OCI-LY7 (cell line): ENCODE data around the gene MAP4K1. TPM values are rescaled to one million over a fixed set of nuclear protein-coding genes. Genes with fewer than 3 reads are reported as not detected.
"Not testable (repeated sequence)": the region's sequence is repeated elsewhere in the genome, so short reads cannot be mapped to it uniquely, and the experiment has no call there.

Source experiments
- BruUV-seq: library from RNA; stranded (reverse); fragments of 400-500 nt; replicated peaks from 2 replicates; lab custom pipeline; 2021; lab: Mats Ljungman, UMichigan
- CTCF ChIA-PET: fragments of 300-600 bp; sonication (Branson Sonifier 250); formaldehyde crosslinking; loops from one replicate; lab custom pipeline; 2022; ENCODE audit warnings: antibody characterized with exemption; ENCODE audit not compliant: unreplicated experiment; lab: Charles Lee
- POLR2A ChIA-PET: fragments of 300-600 bp; sonication (Branson Sonifier 250); formaldehyde crosslinking; loops from one replicate; lab custom pipeline; 2022; ENCODE audit warnings: antibody characterized with exemption; lab: Charles Lee
- DNase-seq: peaks from one replicate; pipeline ENCODE4 v3.0.0-alpha.2; 2015; ENCODE audit warnings: low spot score
- H2AFZ ChIP-seq: fragments of 200-600 bp; sonication (generic), shearing (Covaris generic); 2 replicates; pipeline ENCODE4 v1.6.1; 2014; ENCODE audit warnings: mild to moderate bottlenecking, antibody characterized with exemption, low read length, moderate library complexity
- H3K27ac ChIP-seq: fragments of 200-600 bp; sonication (generic); 2 replicates; pipeline ENCODE4 v1.5.1; 2014; ENCODE audit warnings: mixed run types, low read depth, mild to moderate bottlenecking, moderate library complexity, low read length, inconsistent platforms; ENCODE audit not compliant: poor library complexity, severe bottlenecking
- H3K36me3 ChIP-seq: fragments of 200-600 bp; sonication (generic); 2 replicates; pipeline ENCODE4 v1.6.1; 2014; ENCODE audit warnings: mild to moderate bottlenecking, antibody characterized with exemption, low read length, moderate library complexity, mixed read lengths; ENCODE audit not compliant: insufficient read depth
- H3K4me1 ChIP-seq: fragments of 200-600 bp; sonication (generic); 2 replicates; pipeline ENCODE4 v1.5.1; 2014; ENCODE audit warnings: mild to moderate bottlenecking, low read length; ENCODE audit not compliant: insufficient read depth, poor library complexity, severe bottlenecking
- H3K4me2 ChIP-seq: fragments of 200-600 bp; sonication (generic); 2 replicates; pipeline ENCODE4 v1.6.1; 2014; ENCODE audit warnings: mild to moderate bottlenecking, low read length
- H3K4me3 ChIP-seq: fragments of 200-600 bp; sonication (generic); 2 replicates; pipeline ENCODE4 v1.5.1; 2014; ENCODE audit warnings: mild to moderate bottlenecking, low read depth, low read length; ENCODE audit not compliant: poor library complexity, severe bottlenecking
- H3K79me2 ChIP-seq: fragments of 200-600 bp; sonication (generic); 2 replicates; pipeline ENCODE4 v1.6.1; 2016; ENCODE audit warnings: low read depth, mild to moderate bottlenecking, low read length, moderate library complexity, mixed read lengths; ENCODE audit not compliant: insufficient read depth
- H3K9me2 ChIP-seq: fragments of 200-600 bp; sonication (generic); 2 replicates; pipeline ENCODE4 v1.6.1; 2016; ENCODE audit warnings: mild to moderate bottlenecking, low read length, mixed read lengths; ENCODE audit not compliant: insufficient read depth
- H3K9me3 ChIP-seq: fragments of 200-600 bp; sonication (generic); 2 replicates; pipeline ENCODE4 v1.6.1; 2014; ENCODE audit warnings: mild to moderate bottlenecking, mixed run types, low read length, mixed read lengths
- H4K20me1 ChIP-seq: fragments of 200-600 bp; sonication (generic); 2 replicates; pipeline ENCODE4 v1.6.1; 2014; ENCODE audit warnings: mild to moderate bottlenecking, antibody characterized with exemption, low read length, moderate library complexity, mixed read lengths; ENCODE audit not compliant: insufficient read depth
- EZH2phosphoT487 ChIP-seq: fragments of 200-600 bp; sonication (generic); IDR thresholded peaks from 2 replicates; pipeline ENCODE4 v1.6.1; 2018; ENCODE audit warnings: low read depth, borderline replicate concordance, mild to moderate bottlenecking, mixed run types, antibody characterized with exemption, low read length, moderate library complexity, mixed read lengths
- intact Hi-C: fragments of 100-400 bp; cut with micrococcal nuclease; formaldehyde crosslinking; loops from one replicate; pipeline ENCODE4 v1.10.0; 2022; ENCODE audit not compliant: unreplicated experiment
- total RNA-seq, 2 experiments: library from RNA; depleted of rRNA in 1 of 2; stranded (reverse); fragments of >200 nt in 1 of 2; shearing (Covaris generic) in 1 of 2; gene quantifications; 2 replicates each; pipeline ENCODE4 v1.2.3, GENCODE V29; 2014 to 2022
- TF ChIP-seq, protein P1 (sequence below): fragments of 200-600 bp; sonication (generic); conservative IDR thresholded peaks from 2 replicates; pipeline ENCODE4 v1.5.1; 2014; ENCODE audit warnings: mild to moderate bottlenecking, antibody characterized with exemption, low read length, moderate library complexity, mixed read lengths

MAP4K1 gene
- total RNA-seq, 2 experiments from 2014 or later = 102 to 331 TPM

GRCh38 chr19:38583985-38584305 lies 33.8 kb downstream of the MAP4K1 start:
- Histone ChIP-seq H3K9me2 (no peaks in the 10 kb centered on the region), H3K36me3 (peaks cover 26% of the 10 kb centered on the region), H3K27ac (peak overlapping the region; percentile 56), H3K79me2 (no peaks in the 10 kb centered on the region), H2AFZ (peak overlapping the region; percentile 15; the same call in 1 of the 2 replicates), H3K4me1 (peaks cover 23% of the 10 kb centered on the region), H3K9me3 (no peaks in the 10 kb centered on the region), H3K4me2 (peak overlapping the region; percentile 38), H3K4me3 (no peak overlapping the region), H4K20me1 (no peaks in the 10 kb centered on the region)
- BruUV-seq = no TSS peak
- no peak for DNase-seq
- intact Hi-C loops = loop anchor here (1.0 kb wide), 1 partner anchor 40 kb away; no protein-coding TSS in a partner anchor
- ChIA-PET CTCF (no interaction called here), POLR2A (no interaction called here)
- TF ChIP-seq, protein P1, sequence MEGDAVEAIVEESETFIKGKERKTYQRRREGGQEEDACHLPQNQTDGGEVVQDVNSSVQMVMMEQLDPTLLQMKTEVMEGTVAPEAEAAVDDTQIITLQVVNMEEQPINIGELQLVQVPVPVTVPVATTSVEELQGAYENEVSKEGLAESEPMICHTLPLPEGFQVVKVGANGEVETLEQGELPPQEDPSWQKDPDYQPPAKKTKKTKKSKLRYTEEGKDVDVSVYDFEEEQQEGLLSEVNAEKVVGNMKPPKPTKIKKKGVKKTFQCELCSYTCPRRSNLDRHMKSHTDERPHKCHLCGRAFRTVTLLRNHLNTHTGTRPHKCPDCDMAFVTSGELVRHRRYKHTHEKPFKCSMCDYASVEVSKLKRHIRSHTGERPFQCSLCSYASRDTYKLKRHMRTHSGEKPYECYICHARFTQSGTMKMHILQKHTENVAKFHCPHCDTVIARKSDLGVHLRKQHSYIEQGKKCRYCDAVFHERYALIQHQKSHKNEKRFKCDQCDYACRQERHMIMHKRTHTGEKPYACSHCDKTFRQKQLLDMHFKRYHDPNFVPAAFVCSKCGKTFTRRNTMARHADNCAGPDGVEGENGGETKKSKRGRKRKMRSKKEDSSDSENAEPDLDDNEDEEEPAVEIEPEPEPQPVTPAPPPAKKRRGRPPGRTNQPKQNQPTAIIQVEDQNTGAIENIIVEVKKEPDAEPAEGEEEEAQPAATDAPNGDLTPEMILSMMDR = no peak
- TF ChIP-seq EZH2phosphoT487 = no peak

GRCh38 chr19:38583219-38583984 lies 34.4 kb downstream of the MAP4K1 start:
- ChIA-PET POLR2A (interaction anchor here (0.6 to 0.7 kb wide), 2 partner anchors 37 to 145 kb away, joined by 3 read pairs; no protein-coding TSS in a partner anchor), CTCF (no interaction called here)
- Histone ChIP-seq H3K9me2 (no peaks in the 10 kb centered on the region), H2AFZ (peak overlapping the region; percentile 15; the same call in 1 of the 2 replicates), H3K4me1 (peaks cover 23% of the 10 kb centered on the region), H3K79me2 (no peaks in the 10 kb centered on the region), H4K20me1 (no peaks in the 10 kb centered on the region), H3K4me2 (peak overlapping the region; percentile 38), H3K27ac (peak overlapping the region; percentile 56), H3K4me3 (no peak overlapping the region), H3K36me3 (peaks cover 22% of the 10 kb centered on the region), H3K9me3 (no peaks in the 10 kb centered on the region)
- peak; percentile 74 for DNase-seq
- BruUV-seq = no TSS peak
- intact Hi-C loops = loop anchor here (1.0 kb wide), 1 partner anchor 39 kb away; no protein-coding TSS in a partner anchor
- TF ChIP-seq, protein P1 = no peak
- no peak for TF ChIP-seq EZH2phosphoT487

DNA sequence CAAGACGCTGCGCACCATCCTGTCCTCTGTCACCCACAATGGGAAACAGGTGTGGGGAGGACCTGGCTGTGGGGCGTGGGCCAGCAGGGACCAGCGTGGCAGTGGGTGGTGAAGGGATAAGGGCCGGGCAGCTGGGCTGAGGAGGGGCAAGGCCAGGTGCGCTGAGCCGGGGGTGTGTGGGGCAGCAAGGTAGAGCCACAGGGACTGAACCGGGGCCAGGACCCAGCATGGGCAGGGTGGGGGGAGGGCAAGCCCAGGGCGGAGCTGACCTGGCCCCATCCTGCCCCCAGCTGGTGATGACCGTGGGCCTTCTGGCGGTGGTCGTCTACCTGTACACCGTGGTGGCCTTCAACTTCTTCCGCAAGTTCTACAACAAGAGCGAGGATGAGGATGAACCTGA lies 37.7 kb downstream of the MAP4K1 start:
- no peaks in the 10 kb centered on the region for H3K9me2 ChIP-seq
- intact Hi-C loops = no loop called here
- no peak overlapping the region for H3K4me2 ChIP-seq
- DNase-seq = no peak
- POLR2A ChIA-PET = interaction anchor here (0.6 kb wide), 1 partner anchor 154 kb away, joined by 3 read pairs; the partner anchor contains the start of gene RASGRP4
- no peaks in the 10 kb centered on the region for H3K79me2 ChIP-seq
- H3K4me1 ChIP-seq = peaks cover 25% of the 10 kb centered on the region
- H2AFZ ChIP-seq = no peak overlapping the region
- no peaks in the 10 kb centered on the region for H4K20me1 ChIP-seq
- H3K27ac ChIP-seq = no peak overlapping the region
- BruUV-seq = no TSS peak
- no peaks in the 10 kb centered on the region for H3K9me3 ChIP-seq
- no peak overlapping the region for H3K4me3 ChIP-seq
- CTCF ChIA-PET = no interaction called here
- TF ChIP-seq, protein P1 = no peak
- no peak for TF ChIP-seq EZH2phosphoT487
- no peaks in the 10 kb centered on the region for H3K36me3 ChIP-seq

GRCh38 chr19:38579304-38579703 lies 38.4 kb downstream of the MAP4K1 start:
- H3K36me3 ChIP-seq, H3K79me2 ChIP-seq, CTCF ChIA-PET, H2AFZ ChIP-seq, H3K4me2 ChIP-seq, H3K27ac ChIP-seq, H3K4me3 ChIP-seq, intact Hi-C loops, DNase-seq, H3K9me3 ChIP-seq, H3K9me2 ChIP-seq, H4K20me1 ChIP-seq, BruUV-seq: not testable (repeated sequence)
- peaks cover 27% of the 10 kb centered on the region for H3K4me1 ChIP-seq
- POLR2A ChIA-PET = interaction anchor here (0.6 to 0.7 kb wide), 3 partner anchors 100 to 370 kb away, joined by 3 to 4 read pairs (median 4); no protein-coding TSS in a partner anchor
